Measurements from ENCODE around the gene BUD31.

Gene BUD31

DNA sequence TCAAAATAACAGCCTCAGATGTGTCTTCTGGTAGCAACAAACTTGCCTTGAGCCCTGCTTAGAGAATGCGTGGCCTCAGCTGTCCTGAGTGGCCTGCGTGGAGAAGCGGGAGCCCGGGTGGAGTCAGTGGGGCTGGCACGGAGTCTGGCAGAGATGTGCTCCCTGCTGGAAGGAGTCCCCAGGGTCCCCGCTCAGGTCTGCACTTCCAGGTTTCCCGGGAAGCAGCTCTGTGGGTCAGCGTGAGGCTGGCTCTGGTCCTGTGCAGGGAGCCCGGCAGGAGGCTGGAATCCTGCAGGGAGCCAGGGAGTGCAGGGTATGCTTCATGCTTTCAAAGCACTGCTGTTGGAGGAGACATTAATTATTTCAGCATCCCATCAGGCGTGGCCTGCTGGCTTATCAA, 40.1 kb downstream of the BUD31 start:
- TF ChIP-seq CTCF (IDR thresholded peaks at IDR 0.05; ENCODE audit: insufficient read depth, low read depth, low read length, missing control alignments): no peak
- no peak overlapping the region for H3K4me3 ChIP-seq (ENCODE audit: low read length)
- no peak for DNase-seq (ENCODE audit: low read depth)

GRCh38 chr7:99449326-99449725, 40.6 kb downstream of the BUD31 start:
- no peak for TF ChIP-seq CTCF (IDR thresholded peaks at IDR 0.05; ENCODE audit: insufficient read depth, low read depth, low read length, missing control alignments)
- DNase-seq (ENCODE audit: low read depth): no peak
- no peak overlapping the region for H3K4me3 ChIP-seq (ENCODE audit: low read length)

- no peak for DNase-seq (ENCODE audit: low read depth)
- H3K4me3 ChIP-seq (ENCODE audit: low read length): no peak overlapping the region
- no peak for TF ChIP-seq CTCF (IDR thresholded peaks at IDR 0.05; ENCODE audit: insufficient read depth, low read depth, low read length, missing control alignments)
Observed at GRCh38 chr7:99451936-99452335, 43.2 kb downstream of the BUD31 start.

DNA sequence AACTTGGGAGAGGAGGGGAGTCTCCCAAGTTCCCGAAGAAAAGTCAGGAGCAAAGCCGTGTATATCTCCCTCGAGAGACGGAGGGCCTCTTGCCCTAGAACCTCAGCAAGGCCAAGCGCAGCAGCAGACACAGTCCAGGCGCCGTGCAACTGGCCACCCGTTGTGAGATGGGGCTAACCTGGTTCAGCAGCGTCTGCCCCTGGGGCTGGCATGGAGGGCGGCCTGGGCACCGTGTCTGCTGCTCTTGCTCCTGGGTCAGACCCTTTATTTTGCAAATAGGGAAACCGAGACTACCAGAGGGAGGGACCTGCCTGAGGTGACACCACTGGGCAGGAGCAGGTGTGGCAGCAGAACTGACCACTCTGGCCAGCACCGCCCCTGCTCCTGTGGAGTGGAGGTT, 43.8 kb downstream of the BUD31 start:
- H3K4me3 ChIP-seq (ENCODE audit: low read length): no peak overlapping the region
- DNase-seq (ENCODE audit: low read depth): no peak
- TF ChIP-seq CTCF (IDR thresholded peaks at IDR 0.05; ENCODE audit: insufficient read depth, low read depth, low read length, missing control alignments): no peak

- no peak for TF ChIP-seq CTCF (IDR thresholded peaks at IDR 0.05; ENCODE audit: insufficient read depth, low read depth, low read length, missing control alignments)
- no peak for DNase-seq (ENCODE audit: low read depth)
- no peak overlapping the region for H3K4me3 ChIP-seq (ENCODE audit: low read length)
Observed at GRCh38 chr7:99453105-99453504, 44.3 kb downstream of the BUD31 start.

- no peak for TF ChIP-seq CTCF (IDR thresholded peaks at IDR 0.05; ENCODE audit: insufficient read depth, low read depth, low read length, missing control alignments)
- no peak for DNase-seq (ENCODE audit: low read depth)
- H3K4me3 ChIP-seq (ENCODE audit: low read length): no peak overlapping the region
Observed at GRCh38 chr7:99455874-99456273, 47.1 kb downstream of the BUD31 start.

- no peak for TF ChIP-seq CTCF (IDR thresholded peaks at IDR 0.05; ENCODE audit: insufficient read depth, low read depth, low read length, missing control alignments)
- DNase-seq (ENCODE audit: low read depth): no peak
- no peak overlapping the region for H3K4me3 ChIP-seq (ENCODE audit: low read length)
Observed at GRCh38 chr7:99456288-99456687, 47.5 kb downstream of the BUD31 start.
